Measurements from ENCODE around the gene TMEM200C. TPM values are rescaled to one million over a fixed set of nuclear protein-coding genes. Genes with fewer than 3 reads are reported as not detected.

TMEM200C gene
- total RNA-seq, 1 donor from 2014 or later = 0.50 TPM

GRCh38 chr18:5939801-5940667 lies 44.7 kb upstream of the TMEM200C start:
- intact Hi-C loops (cut with DNase I) = no loop called here
- DNase-seq (no peak), ATAC-seq (no peak)
- Histone ChIP-seq H3K36me3 (no peaks in the 10 kb centered on the region), H3K4me1 (no peaks in the 10 kb centered on the region), H3K27me3 (ENCODE audit: low read depth) (no peaks in the 10 kb centered on the region), H3K9me3 (no peaks in the 10 kb centered on the region), H3K4me3 (no peak overlapping the region), H3K27ac (no peak overlapping the region)
- TF ChIP-seq CTCF (IDR thresholded peaks at IDR 0.05) = no peak

GRCh38 chr18:5937795-5938194 lies 42.5 kb upstream of the TMEM200C start:
- TF ChIP-seq CTCF (IDR thresholded peaks at IDR 0.05) = no peak
- Histone ChIP-seq H3K9me3 (no peaks in the 10 kb centered on the region), H3K36me3 (no peaks in the 10 kb centered on the region), H3K4me3 (no peak overlapping the region), H3K27ac (no peak overlapping the region), H3K4me1 (no peaks in the 10 kb centered on the region), H3K27me3 (ENCODE audit: low read depth) (no peaks in the 10 kb centered on the region)
- intact Hi-C loops (cut with DNase I) = no loop called here
- ATAC-seq (no peak), DNase-seq (no peak)

GRCh38 chr18:5937121-5937520 lies 41.8 kb upstream of the TMEM200C start:
- Histone ChIP-seq H3K4me1 (no peaks in the 10 kb centered on the region), H3K27ac (no peak overlapping the region), H3K4me3 (no peak overlapping the region), H3K36me3 (no peaks in the 10 kb centered on the region), H3K27me3 (ENCODE audit: low read depth) (no peaks in the 10 kb centered on the region), H3K9me3 (no peaks in the 10 kb centered on the region)
- ATAC-seq = no peak
- intact Hi-C loops (cut with DNase I) = no loop called here
- no peak for TF ChIP-seq CTCF (IDR thresholded peaks at IDR 0.05)
- no peak for DNase-seq

- peaks cover 5% of the 10 kb centered on the region for H3K9me3 ChIP-seq
- H3K4me3 ChIP-seq = no peak overlapping the region
- no peak for TF ChIP-seq CTCF (IDR thresholded peaks at IDR 0.05)
- no peak overlapping the region for H3K27ac ChIP-seq
- intact Hi-C loops (cut with DNase I) = no loop called here
- no peaks in the 10 kb centered on the region for H3K36me3 ChIP-seq
- no peaks in the 10 kb centered on the region for H3K27me3 ChIP-seq (ENCODE audit: low read depth)
- DNase-seq (no peak), ATAC-seq (no peak)
- H3K4me1 ChIP-seq = no peaks in the 10 kb centered on the region
These were observed 35.5 kb upstream of the TMEM200C start for GRCh38 chr18:5930789-5931188.

GRCh38 chr18:5918205-5918858 lies 23.0 kb upstream of the TMEM200C start:
- no peaks in the 10 kb centered on the region for H3K27me3 ChIP-seq (ENCODE audit: low read depth)
- H3K9me3 ChIP-seq = no peaks in the 10 kb centered on the region
- H3K4me3 ChIP-seq = no peak overlapping the region
- no peak for DNase-seq
- no peak overlapping the region for H3K27ac ChIP-seq
- intact Hi-C loops (cut with DNase I) = no loop called here
- TF ChIP-seq CTCF (IDR thresholded peaks at IDR 0.05) = no peak
- peak; percentile 47 to 77 for ATAC-seq
- no peaks in the 10 kb centered on the region for H3K4me1 ChIP-seq
- H3K36me3 ChIP-seq = no peaks in the 10 kb centered on the region
